Measurements from ENCODE around the gene RPTOR. TPM values are rescaled to one million over a fixed set of nuclear protein-coding genes. Genes with fewer than 3 reads are reported as not detected.

RPTOR gene
- total RNA-seq, 4 donors from 2014 or later: 34.1 to 65.8 (median 43.6) TPM

DNA sequence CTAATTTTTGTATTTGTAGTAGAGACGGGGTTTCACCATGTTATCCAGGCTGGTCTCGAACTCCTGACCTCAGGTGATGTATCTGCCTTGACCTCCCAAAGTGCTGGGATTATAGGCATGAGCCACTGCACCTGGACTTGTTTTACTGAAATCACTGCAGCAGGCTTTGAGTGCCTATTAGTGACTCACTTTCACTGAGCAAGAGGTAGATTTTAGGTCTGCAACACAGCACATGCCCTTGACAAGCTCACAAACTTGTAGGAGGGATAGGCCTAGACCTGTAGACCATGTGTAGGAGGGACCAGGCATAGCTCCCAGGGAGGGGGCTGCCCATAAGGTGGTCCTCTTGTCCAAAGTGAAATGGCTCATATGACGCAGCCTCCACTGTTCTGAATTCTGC lies 27.0 kb upstream of the RPTOR start:
- TF ChIP-seq EP300 (IDR thresholded peaks at IDR 0.05): no peak
- TF ChIP-seq, protein P1, sequence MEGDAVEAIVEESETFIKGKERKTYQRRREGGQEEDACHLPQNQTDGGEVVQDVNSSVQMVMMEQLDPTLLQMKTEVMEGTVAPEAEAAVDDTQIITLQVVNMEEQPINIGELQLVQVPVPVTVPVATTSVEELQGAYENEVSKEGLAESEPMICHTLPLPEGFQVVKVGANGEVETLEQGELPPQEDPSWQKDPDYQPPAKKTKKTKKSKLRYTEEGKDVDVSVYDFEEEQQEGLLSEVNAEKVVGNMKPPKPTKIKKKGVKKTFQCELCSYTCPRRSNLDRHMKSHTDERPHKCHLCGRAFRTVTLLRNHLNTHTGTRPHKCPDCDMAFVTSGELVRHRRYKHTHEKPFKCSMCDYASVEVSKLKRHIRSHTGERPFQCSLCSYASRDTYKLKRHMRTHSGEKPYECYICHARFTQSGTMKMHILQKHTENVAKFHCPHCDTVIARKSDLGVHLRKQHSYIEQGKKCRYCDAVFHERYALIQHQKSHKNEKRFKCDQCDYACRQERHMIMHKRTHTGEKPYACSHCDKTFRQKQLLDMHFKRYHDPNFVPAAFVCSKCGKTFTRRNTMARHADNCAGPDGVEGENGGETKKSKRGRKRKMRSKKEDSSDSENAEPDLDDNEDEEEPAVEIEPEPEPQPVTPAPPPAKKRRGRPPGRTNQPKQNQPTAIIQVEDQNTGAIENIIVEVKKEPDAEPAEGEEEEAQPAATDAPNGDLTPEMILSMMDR (IDR thresholded peaks at IDR 0.05): no peak
- no peak for TF ChIP-seq POLR2A (IDR thresholded peaks at IDR 0.05; ENCODE audit: low read depth)
- no peak for TF ChIP-seq POLR2AphosphoS5 (IDR thresholded peaks at IDR 0.05)
- Histone ChIP-seq H3K4me3 (no peak overlapping the region), H3K36me3 (no peaks in the 10 kb centered on the region), H3K4me1 (no peaks in the 10 kb centered on the region), H3K27me3 (peaks cover 0 to 23% (median 0%) of the 10 kb centered on the region in 4 donors), H3K9me3 (no peaks in the 10 kb centered on the region), H3K27ac (replicated peaks in 1 of 4) (no peak overlapping the region)
- intact Hi-C loops (cut with DNase I): no loop called here
- DNase-seq (ENCODE audit: extremely low spot score): no peak
- 80% methylated on average over 3 of the region's 3 CpGs for WGBS

DNA sequence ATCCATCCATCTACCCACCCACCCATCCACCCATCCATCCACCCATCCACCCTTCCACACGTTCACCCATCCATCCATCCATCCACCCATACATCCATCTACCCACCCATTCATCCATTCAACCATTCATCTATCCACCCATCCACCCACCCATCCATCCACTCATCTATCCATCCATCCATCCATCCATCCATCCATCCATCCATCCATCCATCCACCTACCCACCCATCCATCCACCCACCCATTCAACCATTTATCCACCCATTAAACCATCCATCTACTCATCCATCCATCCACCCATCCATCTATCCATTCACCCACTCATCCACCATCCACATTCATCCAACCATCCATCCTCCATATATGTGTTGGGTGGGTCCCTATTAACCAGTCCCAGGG lies 26.2 kb upstream of the RPTOR start:
- Histone ChIP-seq H3K9me3 (no peaks in the 10 kb centered on the region), H3K36me3 (no peaks in the 10 kb centered on the region), H3K4me1 (no peaks in the 10 kb centered on the region), H3K4me3 (no peak overlapping the region), H3K27me3 (peaks cover 0 to 24% (median 0%) of the 10 kb centered on the region in 4 donors), H3K27ac (replicated peaks in 1 of 4) (no peak overlapping the region)
- TF ChIP-seq EP300 (IDR thresholded peaks at IDR 0.05) (no peak), POLR2A (IDR thresholded peaks at IDR 0.05; ENCODE audit: low read depth) (no peak), POLR2AphosphoS5 (IDR thresholded peaks at IDR 0.05) (no peak)
- TF ChIP-seq, protein P1 (IDR thresholded peaks at IDR 0.05): no peak
- no peak for DNase-seq (ENCODE audit: extremely low spot score)
- intact Hi-C loops (cut with DNase I): no loop called here
- WGBS: 84% methylated on average over 1 of the region's 1 CpG

DNA sequence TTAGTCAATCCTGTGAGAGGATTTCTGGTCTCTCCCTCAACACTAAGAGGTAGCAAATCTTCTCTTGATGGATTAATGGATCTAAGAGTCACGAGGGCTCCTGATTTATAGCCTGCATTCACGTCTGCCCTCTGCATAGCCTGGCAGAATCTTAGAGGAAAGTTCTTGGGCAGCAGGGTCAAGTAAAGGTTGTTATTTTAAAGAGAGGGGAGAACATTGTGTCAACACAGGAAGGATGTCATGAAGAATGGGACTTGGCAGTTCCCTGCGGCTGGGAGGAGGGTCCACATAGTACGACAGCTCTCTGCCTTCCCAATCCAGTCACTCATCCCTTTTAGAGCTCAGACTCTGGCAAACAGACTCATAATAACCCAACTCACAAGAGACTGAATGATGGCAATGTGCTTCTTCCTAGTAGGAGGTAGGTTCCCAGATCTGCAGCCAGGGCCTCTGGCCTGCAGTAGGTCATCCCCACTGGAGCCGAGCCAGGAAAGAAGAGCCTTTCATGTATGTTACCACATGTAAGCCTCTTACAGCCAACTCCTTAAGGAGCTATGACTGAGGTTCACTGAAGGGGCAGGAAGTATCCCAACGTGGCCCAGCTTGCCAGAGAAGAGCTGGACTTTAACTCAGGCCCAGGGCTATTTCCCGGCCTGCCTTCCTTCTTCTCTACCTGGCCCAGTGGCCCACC lies 25.4 kb upstream of the RPTOR start:
- Histone ChIP-seq H3K4me1 (no peaks in the 10 kb centered on the region), H3K9me3 (no peaks in the 10 kb centered on the region), H3K27me3 (peaks cover 0 to 25% (median 0%) of the 10 kb centered on the region in 4 donors), H3K4me3 (no peak overlapping the region), H3K27ac (replicated peaks in 1 of 4) (no peak overlapping the region), H3K36me3 (no peaks in the 10 kb centered on the region)
- intact Hi-C loops (cut with DNase I): no loop called here
- 21% methylated on average over 5 of the region's 7 CpGs for WGBS
- no peak for DNase-seq (ENCODE audit: extremely low spot score)
- no peak for TF ChIP-seq POLR2A (IDR thresholded peaks at IDR 0.05; ENCODE audit: low read depth)
- TF ChIP-seq, protein P1 (IDR thresholded peaks at IDR 0.05): no peak
- TF ChIP-seq EP300 (IDR thresholded peaks at IDR 0.05): no peak

DNA sequence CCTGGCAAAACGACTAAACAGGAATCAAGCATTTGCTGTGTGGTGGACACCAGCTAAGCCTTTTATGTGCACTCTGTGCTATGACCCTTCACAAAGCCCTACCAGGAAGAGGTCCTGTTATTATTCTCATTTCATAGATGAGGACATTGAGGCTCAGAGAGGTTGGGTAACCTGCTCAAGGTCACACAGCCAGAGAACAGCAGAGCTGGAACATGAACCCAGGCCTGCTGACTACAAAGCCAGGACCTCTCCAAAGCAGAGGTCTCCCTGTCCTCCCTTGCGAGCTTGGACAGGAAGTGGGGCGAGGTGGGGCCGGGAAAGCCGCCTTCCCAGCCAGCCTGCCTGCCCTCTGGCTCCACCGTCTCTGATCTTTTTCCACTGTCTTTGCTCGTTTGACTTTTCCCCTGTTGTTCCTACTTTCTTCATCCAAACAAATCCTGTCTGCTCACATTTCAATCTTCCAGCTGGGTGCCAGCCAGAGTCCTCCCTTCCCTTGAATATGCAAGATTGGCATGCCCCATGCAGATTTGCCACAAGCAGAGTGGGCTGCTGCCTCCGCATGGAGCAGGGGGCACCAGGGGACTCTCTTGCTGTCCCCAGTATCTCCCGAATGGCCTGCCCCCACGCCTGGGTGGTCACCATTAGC lies 23.7 kb upstream of the RPTOR start:
- Histone ChIP-seq H3K9me3 (no peaks in the 10 kb centered on the region), H3K27ac (replicated peaks in 1 of 4) (no peak overlapping the region), H3K4me3 (no peak overlapping the region), H3K4me1 (no peaks in the 10 kb centered on the region), H3K36me3 (no peaks in the 10 kb centered on the region), H3K27me3 (peaks cover 0 to 28% (median 0%) of the 10 kb centered on the region in 4 donors)
- no peak for DNase-seq (ENCODE audit: extremely low spot score)
- intact Hi-C loops (cut with DNase I): no loop called here
- WGBS: 49% methylated on average over 9 of the region's 10 CpGs
- TF ChIP-seq, protein P1 (IDR thresholded peaks at IDR 0.05): no peak
- TF ChIP-seq EP300 (IDR thresholded peaks at IDR 0.05) (no peak), POLR2AphosphoS5 (IDR thresholded peaks at IDR 0.05) (no peak), POLR2A (IDR thresholded peaks at IDR 0.05; ENCODE audit: low read depth) (no peak)

Measured in esophagus muscularis mucosa (tissue), 4 donors.